DND-41 (cell line): ENCODE data around the gene MFAP3L.

Source experiments
- ATAC-seq: fragments of 200-7000 bp; cut with Tn5 transposase; 3 replicates; pipeline ENCODE4 v1.9.1; 2021; ENCODE audit warnings: low read depth; ENCODE audit not compliant: insufficient read depth
- DNase-seq: peaks from one replicate; pipeline ENCODE4 v3.0.0-alpha.2; 2020
- H2AFZ ChIP-seq: 2 replicates; pipeline ENCODE4 v1.6.0; 2012; ENCODE audit warnings: low read depth, low read length
- H3K27ac ChIP-seq: 2 replicates; pipeline ENCODE4 v1.5.1; 2012; ENCODE audit warnings: low read length, inconsistent platforms
- H3K27me3 ChIP-seq: fragments of 200-600 bp; sonication (generic); 2 replicates; pipeline ENCODE4 v1.6.0; 2012; ENCODE audit warnings: low read length, mild to moderate bottlenecking, inconsistent platforms; ENCODE audit not compliant: insufficient read depth, poor library complexity
- H3K36me3 ChIP-seq: 2 replicates; pipeline ENCODE4 v1.5.1; 2012; ENCODE audit warnings: low read length, inconsistent platforms; ENCODE audit not compliant: insufficient read depth
- H3K4me1 ChIP-seq: 2 replicates; pipeline ENCODE4 v1.5.1; 2012; ENCODE audit warnings: mild to moderate bottlenecking, low read length; ENCODE audit not compliant: insufficient read depth
- H3K4me2 ChIP-seq: 2 replicates; pipeline ENCODE4 v1.6.0; 2012; ENCODE audit warnings: mild to moderate bottlenecking, moderate library complexity, low read length, inconsistent platforms; ENCODE audit not compliant: insufficient read depth
- H3K4me3 ChIP-seq, 2 experiments: fragments of 200-600 bp in 1 of 2; shearing (Covaris generic) in 1 of 2; 2 replicates each; pipeline ENCODE4 v1.5.1; 2012 to 2016; ENCODE audit warnings: inconsistent platforms in 2 of 2, low read length in 2 of 2, mild to moderate bottlenecking in 2 of 2, low read depth in 1 of 2, moderate library complexity in 1 of 2
- H3K79me2 ChIP-seq: 2 replicates; pipeline ENCODE4 v1.6.0; 2012; ENCODE audit warnings: low read length, inconsistent platforms; ENCODE audit not compliant: insufficient read depth
- H3K9ac ChIP-seq: 2 replicates; pipeline ENCODE4 v1.6.0; 2012; ENCODE audit warnings: low read depth, mild to moderate bottlenecking, inconsistent platforms, low read length, moderate library complexity
- H3K9me3 ChIP-seq: 2 replicates; pipeline ENCODE4 v1.5.1; 2012; ENCODE audit warnings: low read length, moderate library complexity, mild to moderate bottlenecking, inconsistent platforms; ENCODE audit not compliant: insufficient read depth, severe bottlenecking
- H4K20me1 ChIP-seq: 2 replicates; pipeline ENCODE4 v1.6.0; 2012; ENCODE audit warnings: low read length; ENCODE audit not compliant: insufficient read depth
- CTCF ChIP-seq: IDR thresholded peaks from 2 replicates; pipeline ENCODE4 v1.5.1; 2012; ENCODE audit warnings: borderline replicate concordance, low read length, moderate library complexity, mild to moderate bottlenecking; ENCODE audit not compliant: poor library complexity, severe bottlenecking; ENCODE audit errors: extremely low read depth
- EZH2 ChIP-seq: IDR thresholded peaks from 3 replicates; pipeline ENCODE4 v1.6.1; 2012; ENCODE audit warnings: borderline replicate concordance, low read depth, mild to moderate bottlenecking, moderate library complexity, low read length, inconsistent platforms; ENCODE audit not compliant: severe bottlenecking

Gene MFAP3L

GRCh38 chr4:170005472-170005871 is 20.7 kb downstream of the MFAP3L start:
- Histone ChIP-seq H3K4me1 (no peaks in the 10 kb centered on the region), H2AFZ (no peak overlapping the region), H3K27me3 (no peaks in the 10 kb centered on the region), H3K27ac (no peak overlapping the region), H3K9me3 (no peaks in the 10 kb centered on the region), H3K9ac (no peak overlapping the region), H3K4me2 (no peak overlapping the region), H4K20me1 (no peaks in the 10 kb centered on the region), H3K4me3 (no peak overlapping the region), H3K79me2 (no peaks in the 10 kb centered on the region), H3K36me3 (no peaks in the 10 kb centered on the region)
- DNase-seq = no peak
- ATAC-seq = no peak
- TF ChIP-seq EZH2 (no peak), CTCF (no peak)

- Histone ChIP-seq H3K9me3 (no peaks in the 10 kb centered on the region), H2AFZ (no peak overlapping the region), H3K36me3 (no peaks in the 10 kb centered on the region), H3K27ac (no peak overlapping the region), H3K79me2 (no peaks in the 10 kb centered on the region), H3K4me2 (no peak overlapping the region), H3K4me1 (no peaks in the 10 kb centered on the region), H4K20me1 (no peaks in the 10 kb centered on the region), H3K4me3 (no peak overlapping the region), H3K27me3 (no peaks in the 10 kb centered on the region), H3K9ac (no peak overlapping the region)
- TF ChIP-seq CTCF = no peak
- ATAC-seq = no peak
- DNase-seq = no peak
These were observed 21.4 kb downstream of the MFAP3L start for GRCh38 chr4:170004651-170005295.

- Histone ChIP-seq H3K36me3 (no peaks in the 10 kb centered on the region), H3K4me2 (no peak overlapping the region), H3K9ac (no peak overlapping the region), H3K27me3 (no peaks in the 10 kb centered on the region), H3K79me2 (no peaks in the 10 kb centered on the region), H4K20me1 (no peaks in the 10 kb centered on the region), H3K4me3 (no peak overlapping the region), H3K4me1 (no peaks in the 10 kb centered on the region), H3K27ac (no peak overlapping the region), H2AFZ (no peak overlapping the region), H3K9me3 (no peaks in the 10 kb centered on the region)
- ATAC-seq (no peak), DNase-seq (no peak)
- TF ChIP-seq CTCF (no peak), EZH2 (no peak)
These were observed 22.8 kb downstream of the MFAP3L start for GRCh38 chr4:170003071-170004070.
